Activated CD8-positive, alpha-beta memory T cell treated with anti-CD3 and anti-CD28 coated beads, Interleukin-2, amount 50 U/mL, for 4 hours (primary cell): ENCODE results near the gene INPP5K.

Experiments
- DNase-seq: peaks from one replicate; pipeline ENCODE4 v3.0.0-alpha.2; 2020

INPP5K gene

DNA sequence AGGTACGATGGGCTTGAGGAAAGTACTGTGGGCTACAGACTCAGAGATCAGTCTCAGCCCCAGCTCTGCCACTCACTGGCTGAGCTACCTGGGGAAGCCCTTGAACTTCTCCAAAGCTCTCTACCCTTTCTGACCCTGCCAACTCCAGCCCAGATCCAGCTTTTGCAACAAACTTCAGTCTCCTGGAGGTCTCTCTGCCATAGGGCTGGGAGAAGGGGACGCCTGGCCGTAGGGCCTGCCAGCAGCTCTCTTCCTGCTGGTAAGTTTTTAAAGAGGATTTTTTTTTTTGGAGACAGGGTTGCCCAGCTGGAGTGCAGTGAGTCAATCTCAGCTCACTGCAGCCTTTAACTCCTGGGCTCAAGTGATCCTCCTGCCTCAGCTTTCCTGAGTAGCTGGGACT lies 11.5 kb downstream of the INPP5K start:
- no peak for DNase-seq

GRCh38 chr17:1503699-1504098 lies 12.7 kb downstream of the INPP5K start:
- DNase-seq, result no peak

DNA sequence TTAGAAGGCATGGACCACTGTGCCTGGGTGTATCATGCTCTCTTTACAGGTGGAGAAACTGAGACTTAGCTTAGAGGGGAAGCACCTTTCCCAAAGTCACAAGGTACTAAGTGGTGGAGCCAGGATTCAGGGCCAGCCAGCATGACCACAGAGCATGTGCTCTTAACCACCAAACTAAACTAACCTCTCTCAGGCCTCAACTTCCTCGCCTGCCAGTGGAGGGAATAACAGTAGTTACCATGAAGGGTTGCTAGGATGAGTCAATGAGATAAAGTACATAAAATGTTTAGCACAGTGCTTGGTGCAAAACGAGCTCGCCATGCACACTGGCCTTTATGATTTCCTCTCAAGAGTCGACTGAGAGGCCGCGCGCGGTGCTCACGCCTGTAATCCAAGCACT lies 17.5 kb downstream of the INPP5K start:
- DNase-seq, result no peak

DNA sequence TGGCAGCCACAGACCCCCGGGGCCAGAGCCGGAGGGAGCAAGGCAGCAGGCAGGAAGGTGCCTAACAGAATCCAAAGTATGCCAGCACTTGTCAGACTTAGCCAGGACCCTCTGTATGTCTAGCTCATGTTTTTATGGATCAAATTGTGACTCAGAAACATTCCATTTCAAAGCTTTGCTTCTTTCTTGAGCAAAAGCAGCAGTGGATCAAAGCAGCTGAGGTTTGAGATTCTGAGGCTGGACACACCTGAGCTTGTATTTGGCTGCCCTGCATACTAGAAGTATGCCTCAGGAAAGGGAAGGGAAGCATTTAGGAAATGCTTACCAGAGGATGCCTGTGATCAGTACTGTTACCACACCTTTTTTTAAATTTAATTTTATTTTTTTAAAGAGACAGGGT lies 18.2 kb downstream of the INPP5K start:
- no peak for DNase-seq

DNA sequence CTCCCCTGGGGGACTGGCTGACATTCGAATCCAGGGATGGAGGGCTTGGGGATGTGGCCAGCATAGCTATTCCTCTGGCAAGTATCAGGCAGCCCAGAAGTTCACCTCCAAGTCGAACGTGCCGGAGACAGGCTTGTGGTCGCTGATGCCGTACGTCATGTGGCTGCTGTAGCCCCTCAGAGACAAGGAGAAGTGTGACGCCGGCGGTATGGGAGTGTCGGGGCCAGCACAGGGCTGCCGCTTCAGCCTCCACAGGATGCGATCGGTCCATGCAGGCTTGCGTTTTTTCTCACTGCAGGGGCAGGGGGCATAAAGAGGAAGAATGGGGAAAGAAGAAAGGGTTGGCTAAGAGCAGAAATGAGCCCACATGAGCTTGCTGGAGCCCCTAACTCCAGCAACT lies 18.6 kb downstream of the INPP5K start:
- no peak for DNase-seq

- no peak for DNase-seq
Measured at GRCh38 chr17:1496869-1497268, 19.5 kb downstream of the INPP5K start.

GRCh38 chr17:1495265-1495989 lies 21.0 kb downstream of the INPP5K start:
- no peak for DNase-seq

DNA sequence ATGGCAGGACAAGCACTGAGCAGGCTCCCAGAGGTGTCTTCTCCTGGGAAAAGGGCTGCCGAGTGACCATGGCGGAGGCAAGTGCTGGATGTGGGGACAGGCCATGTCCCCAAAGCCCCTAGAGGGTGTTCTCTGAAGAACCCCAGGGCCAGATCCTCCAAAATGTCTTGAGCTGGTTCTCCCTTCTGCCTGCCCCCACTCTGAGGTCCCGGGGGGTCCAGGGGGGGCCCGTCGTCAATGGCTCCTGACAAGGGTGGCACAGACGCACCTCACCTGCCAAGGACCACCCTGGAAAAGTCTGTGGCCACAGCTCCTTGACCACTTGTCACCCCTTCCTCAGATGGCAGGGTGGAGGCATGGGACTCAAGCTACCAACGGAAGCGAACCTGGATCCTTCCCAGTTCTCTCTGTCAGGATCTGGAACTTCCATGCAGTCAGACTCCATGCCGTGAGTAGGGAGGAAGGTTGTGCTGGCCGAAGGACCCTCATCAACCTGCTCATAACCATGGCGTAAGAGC lies 21.6 kb downstream of the INPP5K start:
- no peak for DNase-seq

DNA sequence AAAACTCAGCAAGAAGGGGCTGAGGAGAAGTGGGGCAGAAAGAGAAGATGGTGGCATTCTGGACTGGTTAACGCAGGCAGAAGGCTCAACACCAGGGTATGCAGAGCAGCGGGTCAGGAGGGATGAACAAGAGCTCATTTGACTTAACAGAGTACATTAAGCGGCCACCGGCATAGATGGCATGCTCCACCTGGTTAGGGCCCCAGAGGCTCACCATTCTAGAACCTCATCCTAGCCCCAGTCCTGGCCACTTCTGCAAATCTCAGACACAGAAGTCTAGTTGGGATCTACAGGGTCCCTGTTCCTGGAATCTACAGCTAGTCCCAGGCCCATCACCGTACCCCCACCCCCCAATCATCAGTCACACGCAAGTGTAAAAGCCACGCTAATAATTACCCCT lies 22.2 kb downstream of the INPP5K start:
- no peak for DNase-seq

DNA sequence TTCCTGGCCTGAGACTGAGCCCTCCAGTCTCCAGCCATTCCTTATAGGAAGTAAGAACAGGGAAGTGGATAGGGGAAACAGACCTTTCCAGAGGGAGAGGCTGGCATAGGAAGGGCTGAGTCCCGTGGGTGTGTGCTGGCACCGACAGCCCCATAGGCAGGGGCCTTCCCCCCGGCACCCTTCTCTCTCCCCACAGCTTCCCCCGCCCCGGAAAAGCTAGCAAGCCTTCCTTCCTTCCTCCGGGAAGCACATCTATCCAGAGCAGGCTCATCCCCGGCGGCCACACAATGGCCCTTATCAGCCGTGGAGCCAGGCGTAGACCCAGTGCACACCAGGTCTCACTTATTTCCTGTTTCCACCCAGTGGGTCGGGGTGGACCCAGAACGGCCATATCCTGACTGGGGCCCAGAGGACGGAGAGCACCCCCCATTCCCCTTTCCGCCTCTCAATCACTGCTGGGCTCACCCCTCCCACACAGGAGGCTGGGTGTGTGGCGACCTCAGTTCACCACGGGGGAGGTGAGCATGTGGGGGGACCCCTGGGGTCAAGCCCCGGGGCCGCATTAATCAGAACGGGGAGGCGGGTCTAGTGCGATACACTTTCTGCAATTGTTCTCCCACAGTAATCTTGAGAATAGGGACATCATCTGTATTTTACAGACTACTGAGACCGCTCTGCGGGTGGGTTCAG lies 23.0 kb downstream of the INPP5K start:
- DNase-seq, result no peak

DNA sequence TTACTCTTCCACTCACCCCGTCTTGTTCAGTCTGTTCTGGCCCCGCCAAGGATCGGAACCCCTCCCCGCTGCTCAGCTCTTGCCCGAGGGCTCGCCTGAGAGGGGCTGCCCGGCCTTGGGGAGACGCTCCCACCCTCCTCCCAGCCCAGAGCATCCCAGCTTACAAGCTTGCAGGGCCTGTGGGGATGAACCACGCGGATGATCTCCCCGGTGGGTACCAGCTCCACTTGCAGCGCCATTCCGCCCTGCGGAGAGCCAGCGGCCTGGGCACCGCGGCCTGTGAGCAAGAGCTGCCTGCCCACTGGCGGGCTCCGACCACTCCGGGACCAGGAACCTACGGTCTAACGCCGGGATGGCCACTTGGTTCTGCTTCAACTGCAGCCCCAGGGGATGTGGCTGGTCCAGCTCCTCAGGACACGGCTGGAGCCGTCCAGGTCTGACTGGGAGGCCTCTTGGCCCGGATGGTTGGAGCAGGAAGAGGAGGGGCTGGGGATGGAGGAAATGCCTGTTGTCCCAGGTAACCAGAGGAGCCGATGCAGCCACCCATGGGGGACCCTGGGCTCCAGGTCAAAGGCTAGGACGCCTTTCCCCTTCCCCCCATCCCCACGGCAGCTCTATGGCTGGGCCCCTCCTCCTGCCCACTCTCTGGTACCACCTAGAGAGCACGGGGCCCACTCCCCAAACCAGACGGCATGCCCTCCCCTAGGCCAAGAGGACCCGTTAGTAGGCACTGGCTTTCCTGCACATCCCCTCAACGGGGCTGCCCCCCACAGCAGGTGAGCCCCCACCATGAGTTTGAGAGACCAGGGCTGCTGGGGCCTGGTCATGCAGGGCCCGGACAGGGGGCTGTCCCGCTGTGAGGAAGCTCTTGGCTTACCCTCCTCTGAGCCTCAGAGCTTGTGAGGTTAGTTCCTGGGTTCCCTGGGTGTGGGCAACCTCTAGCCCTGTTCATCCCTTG lies 23.9 kb downstream of the INPP5K start, which contains the start of gene MYO1C:
Gene MYO1C, minus strand, starts transcription at position 438 of the 958 bp plus-strand sequence. Its CDS starts 199 bp downstream, at position 239.
- DNase-seq, result no peak

GRCh38 chr17:1491443-1492248 lies 24.8 kb downstream of the INPP5K start:
- no peak for DNase-seq

- peak; percentile 62 for DNase-seq
Measured at GRCh38 chr17:1490643-1491442, 25.6 kb downstream of the INPP5K start.

GRCh38 chr17:1488826-1489270 lies 27.6 kb downstream of the INPP5K start:
- no peak for DNase-seq

- DNase-seq, result peak; percentile 77
Measured at GRCh38 chr17:1487939-1488825, 28.2 kb downstream of the INPP5K start.

DNA sequence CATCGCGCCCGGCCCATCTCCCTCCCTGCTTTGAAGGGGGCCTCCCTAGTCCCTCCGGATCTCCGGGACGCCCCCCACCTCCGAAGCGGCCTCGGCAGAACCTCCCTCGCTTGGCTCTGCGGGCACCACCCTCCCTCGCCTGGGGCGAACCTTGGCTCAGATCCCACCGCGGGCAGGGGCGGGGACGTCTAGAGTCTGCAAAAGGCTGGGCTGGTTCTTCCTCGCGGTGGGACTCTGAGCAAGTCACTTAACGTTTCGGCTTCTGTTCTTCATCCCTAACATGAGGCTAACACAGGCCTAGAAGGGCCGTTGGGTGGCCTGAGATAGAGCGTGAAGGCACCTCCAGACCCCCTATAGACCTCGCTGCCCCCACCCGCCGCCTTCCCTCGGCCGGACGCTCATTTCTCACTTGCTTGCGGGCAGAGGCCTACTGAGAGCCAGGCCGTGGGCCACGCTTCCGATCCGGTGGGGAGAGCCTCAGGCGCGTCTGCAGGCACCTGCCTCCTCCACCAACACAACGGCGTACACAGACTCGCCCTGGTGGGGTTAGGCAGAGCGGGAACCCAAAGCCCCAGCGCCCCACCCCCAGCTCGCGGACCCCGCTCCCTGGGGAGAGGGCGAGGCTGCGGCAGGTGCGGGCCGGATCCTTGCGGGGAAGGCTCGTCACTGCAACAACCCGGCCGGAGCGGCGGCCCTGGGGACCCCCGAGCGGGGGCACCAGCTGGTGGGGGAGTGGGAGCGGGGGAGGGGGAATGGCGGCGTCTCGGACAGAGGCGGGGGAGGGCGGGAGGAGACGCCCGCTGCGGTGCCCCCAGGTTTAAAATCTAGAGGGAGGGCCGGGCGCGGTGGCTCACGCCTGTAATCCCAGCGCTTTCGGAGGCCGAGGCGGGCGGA lies 29.4 kb downstream of the INPP5K start:
- peak; percentile 83 for DNase-seq

DNA sequence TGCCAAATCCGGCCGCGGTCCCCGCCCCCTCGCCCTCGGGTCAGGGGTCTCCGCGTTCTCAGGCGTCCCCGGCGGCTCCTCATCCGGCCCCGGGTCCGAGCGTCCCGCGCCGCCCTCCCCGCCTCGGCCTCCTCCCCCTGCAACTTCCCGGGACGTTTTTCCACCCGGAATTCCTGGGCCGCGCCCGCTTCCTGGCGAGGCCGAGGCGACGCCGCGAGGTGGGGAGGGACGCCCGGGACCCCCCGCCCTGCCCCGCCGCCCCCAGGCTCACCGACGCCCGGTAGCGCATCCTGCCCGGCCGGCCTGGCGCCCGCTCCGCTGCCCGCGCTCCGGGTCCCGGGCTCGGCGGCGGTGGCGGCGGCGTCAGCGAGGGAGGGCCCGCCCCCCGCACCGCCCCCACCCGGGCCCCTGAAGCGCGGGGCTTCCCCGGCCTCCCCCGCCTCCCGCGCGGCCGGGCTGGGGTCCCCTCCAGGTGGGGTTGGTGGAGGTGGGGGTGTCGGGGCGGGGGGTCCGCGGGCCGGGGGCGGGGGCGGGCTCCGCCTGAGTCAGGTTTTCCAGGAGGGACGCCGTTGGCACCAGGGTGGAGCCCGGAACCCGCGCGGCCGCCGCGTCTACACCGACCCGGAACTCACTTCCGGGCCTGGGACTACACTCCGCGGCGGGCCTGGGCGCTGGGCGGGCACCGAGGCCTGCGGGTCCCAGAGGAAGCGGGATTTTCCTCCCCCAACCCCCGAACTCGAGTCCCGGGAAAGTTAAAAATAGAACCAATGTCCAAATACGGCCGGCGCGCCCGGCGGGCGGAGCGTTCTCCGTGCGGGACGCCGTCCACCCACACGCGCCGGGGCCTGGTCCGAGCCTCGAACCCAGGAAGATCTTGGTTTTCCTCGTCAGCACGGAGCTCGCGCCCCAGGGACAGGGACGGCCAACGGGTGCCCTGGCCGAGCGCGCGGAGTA lies 30.7 kb downstream of the INPP5K start:
- peak; percentile 71 for DNase-seq
